Measurements from ENCODE around the gene PCYOX1L.

PCYOX1L gene

DNA sequence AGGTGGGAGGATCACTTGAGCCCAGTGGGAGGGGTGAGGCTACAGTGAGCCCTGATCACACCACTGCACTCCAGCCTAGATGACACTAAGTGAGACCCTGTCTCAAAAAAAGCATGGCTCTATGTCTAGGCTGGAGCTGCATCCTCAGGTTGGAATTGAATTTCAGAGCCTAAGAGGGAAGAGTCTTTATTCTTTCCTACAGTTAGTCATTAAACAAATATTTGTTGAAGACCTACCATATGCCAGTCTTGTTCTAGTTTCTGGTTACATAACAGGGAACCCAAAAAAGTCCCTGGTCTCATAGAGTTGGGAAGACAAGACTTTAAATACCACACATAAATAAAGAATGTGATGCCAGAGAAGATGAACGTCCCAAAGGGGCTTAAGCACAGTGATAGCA lies 19.5 kb upstream of the PCYOX1L start:
- no peak for DNase-seq

DNA sequence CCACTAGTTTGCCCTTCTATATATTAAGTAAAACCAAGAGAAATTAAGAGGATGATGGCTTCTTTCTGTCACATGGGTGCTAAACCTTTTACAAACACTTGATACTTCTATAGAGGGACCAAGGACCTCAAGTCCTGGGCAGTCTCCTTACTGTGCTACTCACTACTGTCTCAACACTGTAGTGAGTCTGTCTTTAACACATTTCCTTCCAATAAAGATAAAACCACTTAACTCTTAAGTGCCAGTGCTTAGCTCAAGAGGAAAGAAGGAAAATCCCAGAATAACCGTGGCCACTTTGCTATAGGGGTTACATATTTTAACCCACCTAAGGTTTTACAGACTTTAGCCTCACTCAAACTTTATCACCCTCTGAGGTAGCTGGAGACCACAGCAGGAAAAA lies 16.9 kb upstream of the PCYOX1L start:
- no peak for DNase-seq

DNA sequence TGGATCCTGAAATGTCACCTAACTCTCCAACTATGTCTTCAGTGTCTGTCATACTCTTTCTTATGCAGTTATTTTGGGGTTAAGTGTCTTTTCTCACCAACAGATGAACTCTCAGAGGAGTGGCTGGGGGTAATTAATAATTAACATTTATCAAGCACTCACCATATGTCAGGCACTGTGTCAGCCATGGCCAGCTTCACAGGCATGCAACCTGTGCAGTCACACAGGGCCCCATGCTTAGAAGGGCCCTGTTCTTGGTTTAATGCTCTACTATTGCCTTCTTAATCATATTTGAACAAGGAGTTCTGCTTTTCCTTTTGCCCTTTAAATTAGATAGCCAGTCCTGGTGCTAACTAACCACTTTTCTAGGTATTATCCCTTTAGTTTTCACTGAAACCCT lies 16.0 kb upstream of the PCYOX1L start:
- no peak for DNase-seq

DNA sequence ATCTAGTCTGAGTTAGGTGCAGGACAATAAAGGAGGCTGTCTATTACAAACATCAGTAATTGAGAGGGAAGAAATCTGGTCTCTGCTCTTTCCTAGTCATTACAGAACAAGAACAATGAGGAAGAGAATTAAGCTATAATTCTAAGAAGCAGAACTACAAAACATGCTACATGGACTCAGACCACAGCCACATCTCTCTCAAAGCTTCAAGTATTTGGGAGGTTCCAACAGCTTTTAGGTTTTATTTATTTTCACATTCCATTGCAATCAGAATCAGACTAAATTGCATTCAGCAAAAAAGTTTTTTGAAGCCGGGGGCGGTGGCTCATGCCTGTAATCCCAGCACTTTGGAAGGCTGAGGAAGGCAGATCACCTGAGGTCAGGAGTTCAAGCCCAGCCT lies 13.7 kb upstream of the PCYOX1L start:
- DNase-seq: no peak

DNA sequence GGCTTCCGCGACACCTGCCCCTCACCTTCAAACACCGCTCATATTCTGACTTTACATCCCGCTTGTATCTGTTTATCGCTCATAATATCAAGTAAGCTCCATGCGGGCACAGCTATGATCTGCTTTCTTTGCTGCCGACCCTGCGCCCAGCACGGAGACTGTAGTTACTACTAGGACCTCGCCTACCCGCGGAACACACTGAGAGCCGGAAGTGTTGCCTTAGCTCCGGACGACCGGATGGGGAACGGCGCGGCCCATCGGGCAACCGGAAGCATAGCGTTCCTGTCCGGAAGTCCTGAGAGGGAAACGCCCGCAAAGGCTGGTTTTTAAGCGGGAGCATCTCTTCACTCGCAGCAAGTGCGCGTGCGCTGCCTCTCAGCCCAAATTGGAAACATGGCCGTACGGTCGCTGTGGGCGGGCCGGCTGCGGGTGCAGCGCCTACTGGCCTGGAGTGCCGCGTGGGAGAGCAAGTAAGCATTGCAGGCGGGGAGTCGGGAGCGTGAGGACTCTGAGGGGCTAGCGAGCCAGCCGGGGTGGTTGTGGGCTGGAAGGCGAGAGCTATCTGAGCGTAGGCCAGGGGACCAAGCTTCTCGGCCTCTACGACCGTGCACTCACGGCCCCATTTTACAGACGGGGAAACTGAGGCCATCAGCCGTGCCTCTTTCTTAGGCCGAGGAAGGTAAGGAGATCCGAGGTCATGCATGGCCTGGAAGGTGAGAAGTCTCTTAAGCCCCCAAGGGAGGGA lies 12.5 kb upstream of the PCYOX1L start, which contains the start of gene GRPEL2:
Gene GRPEL2 (plus strand): TSS at position 353 of the 745 bp plus-strand sequence. CDS start 41 bp downstream, at position 394.
- peak; percentile 84 for DNase-seq

DNA sequence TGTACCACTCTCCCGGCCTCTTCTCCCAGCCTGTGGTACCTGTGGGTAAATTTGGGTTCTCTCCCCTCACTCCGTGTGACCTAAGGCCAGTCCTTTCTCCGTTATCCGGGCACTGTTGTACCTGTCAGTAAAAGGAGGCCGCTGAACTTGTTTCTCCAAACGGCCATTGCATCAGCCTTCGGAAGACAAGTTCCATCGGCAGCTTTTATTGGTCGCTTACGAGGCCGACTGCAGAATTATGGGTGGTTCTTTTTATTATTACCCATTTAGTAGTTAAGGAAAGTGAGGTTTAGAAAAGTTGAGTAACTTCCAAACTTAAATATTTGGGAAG lies 12.0 kb upstream of the PCYOX1L start:
- no peak for DNase-seq

DNA sequence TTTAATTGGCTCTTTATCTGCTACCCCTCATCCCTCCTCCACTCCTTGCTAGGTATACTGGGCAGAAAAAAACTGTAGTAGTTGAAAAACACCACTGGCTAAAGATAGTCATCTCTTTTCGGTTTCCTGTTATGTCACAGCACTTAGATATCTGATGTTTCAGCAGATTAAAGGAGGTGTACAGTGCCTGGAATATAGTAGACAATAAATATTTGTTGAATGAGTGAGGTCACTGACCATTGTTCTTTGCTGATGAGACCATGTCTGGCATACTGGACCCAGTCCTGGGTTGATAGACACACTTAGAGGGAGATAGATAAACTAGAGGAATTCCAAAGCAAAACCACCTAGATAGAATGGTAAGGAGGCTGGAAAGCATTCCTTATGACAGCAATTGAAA lies 9.3 kb upstream of the PCYOX1L start:
- no peak for DNase-seq

DNA sequence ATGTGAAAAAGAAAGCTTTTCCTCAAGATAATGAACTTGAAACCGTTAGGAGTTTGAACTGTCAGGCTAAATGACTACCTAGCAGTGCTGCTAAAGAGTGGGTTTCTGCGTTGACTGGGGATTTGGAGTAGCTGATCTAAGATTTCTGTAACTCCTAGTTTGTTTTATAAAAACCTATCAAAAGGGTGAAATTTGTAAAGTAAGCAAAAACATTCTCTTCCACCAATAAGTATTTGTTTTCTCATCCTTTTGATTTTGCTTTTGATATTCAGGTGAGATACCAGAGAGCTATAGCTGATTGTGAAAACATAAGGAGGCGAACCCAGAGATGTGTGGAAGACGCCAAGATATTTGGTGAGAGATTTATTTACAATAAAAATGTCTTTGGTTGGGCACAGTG lies 8.5 kb upstream of the PCYOX1L start:
- DNase-seq: no peak

DNA sequence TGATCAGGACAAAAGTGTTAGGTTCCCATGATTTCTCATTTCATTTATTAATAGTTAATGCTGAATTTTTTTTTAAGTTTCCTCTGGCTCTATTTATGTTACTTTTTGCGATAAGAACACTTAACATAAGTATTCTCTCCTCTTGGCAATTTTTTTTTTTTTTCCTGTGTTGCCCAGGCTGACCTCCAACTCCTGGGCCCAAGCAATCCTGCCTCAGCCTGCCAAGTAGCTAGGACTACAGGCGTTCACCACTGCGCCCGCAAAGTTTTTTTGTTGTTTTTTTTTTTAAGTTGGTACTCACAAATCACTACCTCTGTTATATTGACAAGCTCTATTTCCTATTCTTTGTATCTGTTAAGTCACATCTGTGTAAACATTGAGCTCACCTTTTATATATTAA lies 5.7 kb upstream of the PCYOX1L start:
- DNase-seq: no peak

DNA sequence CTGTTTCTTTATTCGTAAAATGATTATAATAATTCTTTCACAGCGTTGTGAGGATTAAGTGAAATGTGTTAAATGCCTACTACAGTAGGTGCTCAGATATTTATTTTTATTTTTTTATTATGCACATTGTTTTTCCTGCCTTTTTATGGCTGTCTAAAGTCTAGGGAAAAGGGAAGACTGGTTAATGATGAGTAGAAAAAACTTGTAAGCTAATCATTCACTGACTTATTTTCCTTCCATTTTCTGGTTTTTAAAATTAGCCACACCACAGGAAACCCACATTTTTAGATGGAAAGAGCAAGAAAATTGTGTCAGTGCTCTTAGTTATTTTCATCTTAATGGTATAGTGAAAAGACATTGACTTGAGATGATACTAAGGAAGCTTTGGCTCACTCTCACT lies 3.9 kb upstream of the PCYOX1L start:
- DNase-seq: no peak

DNA sequence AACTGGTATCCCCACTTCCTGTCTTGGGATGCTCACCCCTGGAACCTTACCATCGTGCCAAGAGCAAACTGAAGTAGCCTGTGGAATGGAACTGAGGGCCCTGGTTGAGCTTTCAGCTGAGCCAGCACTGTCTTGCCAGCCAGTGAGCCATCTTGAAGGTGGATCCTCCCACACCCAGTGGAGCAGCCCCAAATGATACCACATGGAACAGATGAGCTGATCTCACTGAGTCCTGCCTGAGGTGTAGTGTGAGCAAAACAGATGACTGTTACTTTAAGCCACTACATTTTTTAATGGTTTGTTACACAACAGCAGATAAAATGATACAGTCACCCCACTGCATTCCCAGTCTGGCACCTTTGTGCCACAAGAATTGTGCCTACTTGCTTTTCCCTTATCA lies 2.2 kb upstream of the PCYOX1L start:
- DNase-seq: no peak

DNA sequence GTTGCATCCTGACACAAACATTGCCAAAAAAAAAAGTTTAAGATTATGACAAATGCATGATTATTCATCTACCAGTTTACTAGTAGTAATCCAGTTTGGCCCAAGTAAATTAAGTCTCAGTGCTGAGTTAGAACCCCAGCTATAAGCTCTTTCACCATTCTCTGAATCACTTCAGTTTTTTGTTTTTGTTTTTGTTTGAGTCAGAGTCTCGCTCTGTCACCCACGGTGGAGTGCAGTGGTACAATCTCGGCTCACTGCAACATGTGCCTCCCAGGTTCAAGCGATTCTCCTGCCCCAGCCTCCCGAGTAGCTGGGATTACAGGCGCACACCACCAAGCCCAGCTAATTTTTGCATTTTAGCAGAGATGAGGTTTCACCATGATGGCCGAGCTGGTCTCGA lies 1.5 kb upstream of the PCYOX1L start:
- DNase-seq: no peak

DNA sequence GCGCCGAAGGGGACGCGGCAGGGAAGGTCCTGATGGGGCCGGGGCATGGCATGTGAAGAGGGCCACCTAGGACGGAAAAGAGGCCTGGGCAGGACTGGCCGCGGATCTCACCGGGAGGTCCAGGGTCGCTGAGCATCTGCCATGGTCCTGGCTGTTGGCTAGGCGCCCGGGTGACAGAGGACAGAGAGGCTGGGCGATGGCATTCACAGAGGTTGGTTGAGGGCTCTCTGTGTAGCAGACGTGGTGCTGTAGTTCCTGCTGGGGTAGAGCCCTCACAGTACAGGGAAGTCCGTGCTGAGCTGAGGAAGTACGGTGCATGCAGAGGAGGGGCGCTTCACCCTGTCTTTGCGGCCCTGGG lies 427 bp downstream of the PCYOX1L start:
- no peak for DNase-seq

DNA sequence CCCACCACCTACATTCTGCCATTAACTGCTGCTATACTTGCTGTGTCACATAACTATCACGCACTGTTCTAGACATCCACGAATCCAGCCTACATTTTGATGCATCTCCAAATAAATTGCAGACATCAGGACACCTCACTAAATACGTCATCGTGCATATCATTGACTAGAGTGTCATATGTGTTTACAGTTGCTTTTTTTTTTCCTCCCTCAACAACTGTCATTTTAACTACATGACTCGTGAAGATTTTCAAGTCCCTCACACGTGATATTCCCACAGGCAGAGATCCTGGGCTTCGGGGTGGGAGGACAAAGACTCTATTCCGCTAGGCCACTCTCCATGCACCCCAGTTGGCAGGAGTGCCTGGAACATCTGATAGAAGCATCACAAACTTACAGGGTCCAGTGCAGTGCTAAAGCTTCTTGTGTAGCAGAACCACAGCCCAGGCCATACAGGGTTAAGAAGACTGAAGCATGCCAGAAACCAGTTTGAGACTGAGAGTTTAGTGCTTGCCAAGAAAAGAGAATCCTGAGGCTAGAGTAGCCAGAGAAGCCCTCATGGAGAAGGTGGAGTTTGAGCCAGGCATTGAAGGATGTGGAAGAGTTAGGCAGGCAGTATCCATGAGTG lies 1.1 kb downstream of the PCYOX1L start:
- DNase-seq: no peak

DNA sequence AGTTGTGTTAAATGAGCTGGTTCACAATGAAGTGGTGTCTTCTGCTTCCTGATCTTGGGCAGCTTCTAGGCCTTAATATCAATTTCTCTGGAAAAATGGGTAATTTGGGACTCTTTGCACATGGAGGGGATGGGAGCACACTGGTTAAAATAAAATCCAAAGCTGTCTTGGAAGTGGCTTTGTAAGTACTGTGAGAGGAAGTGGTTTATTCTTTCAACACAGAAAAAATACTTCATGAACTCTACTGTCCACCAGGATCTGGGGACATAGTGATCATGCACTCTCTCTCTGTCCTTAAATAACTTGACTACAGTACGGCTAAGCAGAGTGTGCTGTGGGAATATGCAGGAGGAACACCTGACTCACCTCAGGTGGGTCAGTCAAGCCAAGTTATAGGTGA lies 2.4 kb downstream of the PCYOX1L start:
- no peak for DNase-seq

DNA sequence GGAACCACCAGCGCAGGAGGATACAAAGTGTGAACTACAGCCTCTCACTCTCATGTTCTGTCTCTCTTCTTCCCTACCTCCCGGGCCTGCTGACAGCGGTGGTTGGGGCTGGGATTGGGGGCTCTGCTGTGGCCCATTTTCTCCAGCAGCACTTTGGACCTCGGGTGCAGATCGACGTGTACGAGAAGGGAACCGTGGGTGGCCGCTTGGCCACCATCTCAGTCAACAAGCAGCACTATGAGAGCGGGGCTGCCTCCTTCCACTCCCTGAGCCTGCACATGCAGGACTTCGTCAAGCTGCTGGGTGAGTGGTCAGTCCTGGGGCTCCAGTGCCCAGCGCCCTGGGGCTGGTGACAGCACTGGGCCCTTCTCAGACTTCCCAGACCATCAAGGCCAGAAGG lies 4.7 kb downstream of the PCYOX1L start:
- no peak for DNase-seq

DNA sequence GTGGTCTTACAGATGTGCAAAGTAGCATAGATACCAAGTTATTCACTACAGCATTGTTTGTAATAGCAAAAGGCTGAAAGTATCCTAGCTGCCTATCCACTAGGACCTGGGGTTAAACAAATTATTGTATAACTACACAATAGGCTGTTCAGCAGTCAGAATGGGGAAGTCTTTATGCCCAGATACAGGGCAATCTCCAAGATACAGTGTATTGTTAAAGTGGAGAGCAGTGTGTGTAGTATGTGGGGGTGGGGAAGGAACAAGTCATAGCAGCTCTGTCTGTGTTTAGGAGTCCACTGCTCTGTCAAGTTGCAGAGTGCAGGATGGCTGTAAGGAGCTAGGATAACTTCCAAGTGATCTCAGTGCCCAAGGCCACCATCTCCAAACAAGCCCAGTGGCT lies 5.5 kb downstream of the PCYOX1L start:
- no peak for DNase-seq

DNA sequence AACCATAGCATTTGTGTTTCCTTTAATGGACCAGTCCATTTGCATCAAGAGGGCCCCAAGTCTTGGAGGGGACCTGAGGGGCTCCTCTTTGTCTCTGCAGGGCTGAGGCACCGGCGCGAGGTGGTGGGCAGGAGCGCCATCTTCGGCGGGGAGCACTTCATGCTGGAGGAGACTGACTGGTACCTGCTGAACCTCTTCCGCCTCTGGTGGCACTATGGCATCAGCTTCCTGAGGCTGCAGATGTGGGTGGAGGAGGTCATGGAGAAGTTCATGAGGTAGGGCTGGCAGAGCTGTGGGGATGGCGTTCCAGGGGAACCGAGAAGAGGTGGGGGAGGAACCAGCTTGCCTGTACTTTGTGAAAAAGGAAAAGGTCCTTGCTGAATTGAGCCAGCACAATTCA lies 6.1 kb downstream of the PCYOX1L start:
- DNase-seq: no peak

DNA sequence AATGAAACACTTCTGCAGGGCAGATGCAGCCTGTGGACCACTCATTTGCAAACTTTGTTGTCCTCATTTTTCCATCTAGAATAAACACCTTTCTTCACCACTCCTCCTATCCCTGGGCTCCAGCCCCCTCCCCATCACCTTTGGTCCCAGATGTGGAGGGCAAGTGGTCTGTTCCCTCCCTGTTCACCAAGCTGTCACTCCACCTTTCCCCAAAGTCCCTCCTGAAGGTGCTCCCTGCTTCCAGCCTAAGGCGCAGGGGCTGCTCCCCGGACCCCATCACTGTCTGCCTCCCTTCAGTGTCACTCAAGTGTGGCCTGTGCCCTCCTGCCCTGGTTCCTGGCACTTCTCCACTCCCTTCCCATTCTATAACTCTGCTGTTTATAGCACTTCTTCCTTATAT lies 6.9 kb downstream of the PCYOX1L start:
- DNase-seq: no peak

DNA sequence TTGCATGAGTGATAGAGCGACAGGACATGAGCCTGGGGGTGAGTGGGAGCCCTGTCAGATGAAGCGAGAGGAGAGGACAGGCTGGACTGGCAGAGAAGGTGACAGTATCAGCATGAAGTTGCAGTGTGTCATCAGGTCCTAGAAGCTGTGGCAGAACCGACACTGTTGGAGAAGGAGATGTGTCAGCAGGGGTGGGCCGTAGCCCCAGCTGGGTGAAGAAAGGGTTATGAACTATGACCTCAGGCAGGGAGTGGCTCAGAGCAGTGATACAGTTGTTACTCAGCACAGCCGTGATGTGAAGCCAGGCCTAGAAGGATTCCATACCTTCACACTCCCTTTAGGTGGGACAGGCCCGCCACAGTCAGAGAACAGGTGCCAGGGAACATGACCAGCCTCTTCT lies 7.6 kb downstream of the PCYOX1L start:
- DNase-seq: no peak

DNA sequence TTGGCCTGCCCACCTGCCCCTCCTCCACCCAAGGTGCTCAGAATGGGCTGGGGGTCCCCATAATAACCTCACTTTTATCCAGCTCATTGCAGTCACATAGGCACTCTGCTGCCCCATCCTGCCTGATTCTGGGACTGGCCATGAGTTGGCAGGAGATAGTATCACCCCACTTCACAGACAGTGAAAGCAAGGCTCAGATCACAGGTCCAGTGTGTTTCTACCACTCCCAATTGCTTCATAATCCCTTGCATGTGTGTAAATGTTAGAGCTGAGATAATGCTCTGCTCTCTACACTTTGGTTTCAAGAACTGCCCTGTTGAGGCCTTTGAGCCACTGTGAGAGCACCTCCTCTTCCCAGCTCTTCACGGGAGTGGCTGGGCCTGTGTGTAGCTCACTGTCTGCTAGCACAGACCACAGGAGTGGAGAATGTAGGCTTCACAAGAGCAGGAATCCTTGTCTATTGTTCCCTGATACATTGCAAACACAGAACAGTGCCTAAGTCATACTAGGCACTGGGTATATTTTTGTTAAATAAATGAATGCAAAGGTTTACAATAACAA lies 8.4 kb downstream of the PCYOX1L start:
- DNase-seq: no peak

DNA sequence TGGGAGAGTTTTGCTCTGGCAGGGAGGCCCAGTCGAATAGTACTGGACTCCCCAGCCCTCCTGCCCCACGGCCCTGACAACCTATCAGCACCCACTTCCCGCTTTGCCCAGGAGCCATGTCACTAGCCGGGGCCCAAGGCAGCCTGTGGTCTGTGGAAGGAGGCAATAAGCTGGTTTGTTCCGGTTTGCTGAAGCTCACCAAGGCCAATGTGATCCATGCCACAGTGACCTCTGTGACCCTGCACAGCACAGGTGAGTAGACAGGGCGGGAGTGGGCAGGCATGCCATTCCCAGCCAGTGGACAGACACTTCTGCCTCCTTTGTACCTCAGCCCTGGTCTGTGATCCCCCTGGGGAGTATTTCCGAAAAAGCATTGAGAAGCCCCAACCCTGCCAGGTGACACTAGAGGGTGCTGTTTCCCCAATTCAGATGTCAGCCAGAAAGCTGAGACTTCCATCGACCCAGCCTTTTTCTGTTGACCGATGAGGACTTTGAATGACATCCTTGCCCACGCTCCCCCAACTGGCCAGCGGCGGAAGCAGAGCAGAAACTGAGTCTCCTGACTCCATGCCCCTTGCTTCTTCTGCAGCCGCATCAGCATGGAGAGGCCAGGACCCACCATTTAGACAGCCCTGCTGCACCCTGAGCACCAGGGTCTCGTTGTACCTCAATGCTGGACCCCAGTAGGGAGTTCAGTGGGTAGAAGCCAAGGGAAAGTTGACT lies 9.6 kb downstream of the PCYOX1L start:
- DNase-seq: peak; percentile 61

DNA sequence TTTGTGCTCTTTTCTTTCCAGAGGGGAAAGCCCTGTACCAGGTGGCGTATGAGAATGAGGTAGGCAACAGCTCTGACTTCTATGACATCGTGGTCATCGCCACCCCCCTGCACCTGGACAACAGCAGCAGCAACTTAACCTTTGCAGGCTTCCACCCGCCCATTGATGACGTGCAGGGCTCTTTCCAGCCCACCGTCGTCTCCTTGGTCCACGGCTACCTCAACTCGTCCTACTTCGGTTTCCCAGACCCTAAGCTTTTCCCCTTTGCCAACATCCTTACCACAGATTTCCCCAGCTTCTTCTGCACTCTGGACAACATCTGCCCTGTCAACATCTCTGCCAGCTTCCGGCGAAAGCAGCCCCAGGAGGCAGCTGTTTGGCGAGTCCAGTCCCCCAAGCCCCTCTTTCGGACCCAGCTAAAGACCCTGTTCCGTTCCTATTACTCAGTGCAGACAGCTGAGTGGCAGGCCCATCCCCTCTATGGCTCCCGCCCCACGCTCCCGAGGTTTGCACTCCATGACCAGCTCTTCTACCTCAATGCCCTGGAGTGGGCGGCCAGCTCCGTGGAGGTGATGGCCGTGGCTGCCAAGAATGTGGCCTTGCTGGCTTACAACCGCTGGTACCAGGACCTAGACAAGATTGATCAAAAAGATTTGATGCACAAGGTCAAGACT lies 10.3 kb downstream of the PCYOX1L start:
- DNase-seq: no peak

DNA sequence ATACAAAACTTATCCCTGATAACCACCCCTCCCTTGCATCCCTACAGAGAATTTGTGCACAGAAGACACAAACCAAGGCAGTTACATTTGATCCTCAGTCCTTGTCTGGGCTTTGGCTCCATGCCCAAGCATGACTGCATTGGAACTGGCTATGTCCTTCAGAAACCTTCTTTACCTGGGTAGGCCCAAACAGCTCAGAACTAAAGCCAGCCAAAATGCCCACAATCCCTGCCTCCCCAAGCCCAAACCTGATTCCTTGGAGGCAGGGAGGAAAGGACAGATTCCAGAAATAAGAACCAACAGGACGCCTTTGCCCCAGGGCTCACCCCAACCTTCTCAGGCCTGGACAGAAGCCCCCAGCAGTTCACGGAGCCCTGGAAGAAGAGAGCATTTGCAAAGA lies 13.0 kb downstream of the PCYOX1L start:
- no peak for DNase-seq

All from activated T-cell treated with anti-CD3 and anti-CD28 coated beads, Interleukin-2, amount 50 U/mL, for 1 hour (primary cell).